Tibial nerve (tissue), 4 donors: Measurements from ENCODE around the gene TBRG1. TPM values are rescaled to one million over a fixed set of nuclear protein-coding genes. Genes with fewer than 3 reads are reported as not detected.

Experiments used
- DNase-seq, 2 donors: peaks; one replicate each; pipeline ENCODE4 v3.0.0-alpha.2; 2019; ENCODE audit warnings: low spot score in 2 of 2
- H3K27ac ChIP-seq, 4 donors: fragments of 200-600 bp; sonication (generic) in 3 of 4; one replicate each; pipeline ENCODE4 v1.5.1; 2017 to 2019; ENCODE audit warnings: mild to moderate bottlenecking in 1 of 4
- H3K27me3 ChIP-seq, 2 donors: fragments of 200-600 bp; sonication (generic) in 1 of 2; one replicate each; pipeline versions ENCODE4 v1.5.1 to v1.6.0; 2017 to 2019
- H3K36me3 ChIP-seq, 3 donors: fragments of 200-600 bp; sonication (generic); one replicate each; pipeline ENCODE4 v1.5.1; 2018 to 2019
- H3K4me1 ChIP-seq, 4 donors: fragments of 200-600 bp; sonication (generic) in 3 of 4; one replicate each; pipeline ENCODE4 v1.5.1; 2017 to 2019
- H3K4me3 ChIP-seq, 4 donors: fragments of 200-600 bp; sonication (generic) in 3 of 4; one replicate each; pipeline ENCODE4 v1.5.1; 2017 to 2019; ENCODE audit warnings: mild to moderate bottlenecking in 1 of 4, moderate library complexity in 1 of 4
- H3K9me3 ChIP-seq, 4 donors: fragments of 200-600 bp; sonication (generic) in 3 of 4; one replicate each; pipeline ENCODE4 v1.5.1; 2017 to 2019
- EP300 ChIP-seq, 2 donors: sonication (generic); formaldehyde crosslinking; IDR thresholded peaks; one replicate each; pipeline ENCODE4 v1.6.1; 2017; ENCODE audit warnings: antibody characterized with exemption in 2 of 2, mild to moderate bottlenecking in 1 of 2
- POLR2A ChIP-seq, 2 donors: fragments of 450-650 bp; IDR thresholded peaks; one replicate each; pipeline ENCODE4 v1.6.1; 2017; ENCODE audit warnings: antibody characterized with exemption in 2 of 2, mild to moderate bottlenecking in 2 of 2, moderate library complexity in 2 of 2
- WGBS, 2 donors: methylation state at CpG; one replicate each; pipeline ENCODE4 v1.1.5; 2018; 5-methylcytosine and 5-hydroxymethylcytosine counted together
- total RNA-seq, 4 donors: library from RNA; depleted of rRNA; stranded (reverse); fragments of >200 nt; gene quantifications; one replicate each; pipeline ENCODE4 v1.1.0, GENCODE V29; 2016
- TF ChIP-seq, protein P1 (sequence below), 5 experiments: fragments of 200-600 bp in 3 of 5; fragments of 450-650 bp in 2 of 5; sonication (generic) in 3 of 5; IDR thresholded peaks; one replicate each; pipeline ENCODE4 v1.5.1; 2016 to 2019; ENCODE audit warnings: antibody characterized with exemption in 5 of 5, mild to moderate bottlenecking in 3 of 5, moderate library complexity in 2 of 5

Gene TBRG1
- total RNA-seq, 4 donors from 2014 or later, result 32.7 to 45.4 (median 36.4) TPM

- WGBS, 2 donors, result 82 to 89% methylated on average over 3 of the region's 3 CpGs
- no peak for DNase-seq
- no peak for TF ChIP-seq EP300 (IDR thresholded peaks at IDR 0.05)
- TF ChIP-seq POLR2A (IDR thresholded peaks at IDR 0.05), result no peak
- TF ChIP-seq, protein P1, sequence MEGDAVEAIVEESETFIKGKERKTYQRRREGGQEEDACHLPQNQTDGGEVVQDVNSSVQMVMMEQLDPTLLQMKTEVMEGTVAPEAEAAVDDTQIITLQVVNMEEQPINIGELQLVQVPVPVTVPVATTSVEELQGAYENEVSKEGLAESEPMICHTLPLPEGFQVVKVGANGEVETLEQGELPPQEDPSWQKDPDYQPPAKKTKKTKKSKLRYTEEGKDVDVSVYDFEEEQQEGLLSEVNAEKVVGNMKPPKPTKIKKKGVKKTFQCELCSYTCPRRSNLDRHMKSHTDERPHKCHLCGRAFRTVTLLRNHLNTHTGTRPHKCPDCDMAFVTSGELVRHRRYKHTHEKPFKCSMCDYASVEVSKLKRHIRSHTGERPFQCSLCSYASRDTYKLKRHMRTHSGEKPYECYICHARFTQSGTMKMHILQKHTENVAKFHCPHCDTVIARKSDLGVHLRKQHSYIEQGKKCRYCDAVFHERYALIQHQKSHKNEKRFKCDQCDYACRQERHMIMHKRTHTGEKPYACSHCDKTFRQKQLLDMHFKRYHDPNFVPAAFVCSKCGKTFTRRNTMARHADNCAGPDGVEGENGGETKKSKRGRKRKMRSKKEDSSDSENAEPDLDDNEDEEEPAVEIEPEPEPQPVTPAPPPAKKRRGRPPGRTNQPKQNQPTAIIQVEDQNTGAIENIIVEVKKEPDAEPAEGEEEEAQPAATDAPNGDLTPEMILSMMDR (IDR thresholded peaks at IDR 0.05), result no peak
- Histone ChIP-seq H3K36me3 (no peaks in the 10 kb centered on the region), H3K27me3 (no peaks in the 10 kb centered on the region), H3K4me3 (no peak overlapping the region), H3K9me3 (no peaks in the 10 kb centered on the region), H3K4me1 (no peaks in the 10 kb centered on the region), H3K27ac (no peak overlapping the region)
Measured at GRCh38 chr11:124605719-124606118, 16.9 kb upstream of the TBRG1 start.

GRCh38 chr11:124608147-124608546 is 14.5 kb upstream of the TBRG1 start:
- no peaks in the 10 kb centered on the region for H3K27me3 ChIP-seq
- no peak overlapping the region for H3K27ac ChIP-seq
- no peak for DNase-seq
- TF ChIP-seq, protein P1 (IDR thresholded peaks at IDR 0.05), result no peak
- TF ChIP-seq EP300 (IDR thresholded peaks at IDR 0.05), result no peak
- TF ChIP-seq POLR2A (IDR thresholded peaks at IDR 0.05), result no peak
- no peaks in the 10 kb centered on the region for H3K36me3 ChIP-seq
- H3K4me3 ChIP-seq, result no peak overlapping the region
- H3K4me1 ChIP-seq, result no peaks in the 10 kb centered on the region
- no peaks in the 10 kb centered on the region for H3K9me3 ChIP-seq

- H3K4me3 ChIP-seq, result no peak overlapping the region
- H3K27ac ChIP-seq, result no peak overlapping the region
- H3K9me3 ChIP-seq, result no peaks in the 10 kb centered on the region
- no peaks in the 10 kb centered on the region for H3K36me3 ChIP-seq
- H3K27me3 ChIP-seq, result peaks cover 0 to 7% of the 10 kb centered on the region in 2 donors
- no peak for TF ChIP-seq EP300 (IDR thresholded peaks at IDR 0.05)
- TF ChIP-seq, protein P1 (IDR thresholded peaks at IDR 0.05), result no peak
- TF ChIP-seq POLR2A (IDR thresholded peaks at IDR 0.05), result no peak
- 81 to 82% methylated on average over 2 of the region's 2 CpGs for WGBS, 2 donors
- DNase-seq, result no peak
- H3K4me1 ChIP-seq, result no peaks in the 10 kb centered on the region
Measured at GRCh38 chr11:124610295-124610694, 12.4 kb upstream of the TBRG1 start.

DNA sequence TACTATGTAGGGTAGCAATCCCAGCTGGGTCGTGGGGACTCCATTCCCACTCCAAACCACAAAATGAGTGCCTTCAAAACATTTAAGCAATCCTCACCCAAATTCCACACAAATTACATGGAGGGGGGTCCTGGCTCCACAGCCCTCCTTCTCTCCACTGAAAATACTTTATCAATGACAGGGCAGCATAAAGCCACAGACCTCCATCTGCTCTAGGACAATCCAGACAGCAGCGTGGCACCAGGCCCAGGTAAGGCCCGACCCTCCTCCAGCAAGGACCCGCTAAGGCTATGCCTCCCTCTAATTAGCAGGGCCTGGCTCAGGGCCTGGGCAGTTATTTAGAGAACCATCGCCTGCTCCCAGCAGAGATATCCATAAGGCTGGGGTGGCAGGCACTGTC is 11.6 kb upstream of the TBRG1 start, which contains the start of gene PANX3:
PANX3 (plus strand) TSS at position 365 of the 400 bp plus-strand sequence. CDS start 129 bp downstream, outside the sequence.
- TF ChIP-seq, protein P1 (IDR thresholded peaks at IDR 0.05), result no peak
- no peak for TF ChIP-seq POLR2A (IDR thresholded peaks at IDR 0.05)
- no peak for TF ChIP-seq EP300 (IDR thresholded peaks at IDR 0.05)
- no peaks in the 10 kb centered on the region for H3K4me1 ChIP-seq
- peaks cover 0 to 9% of the 10 kb centered on the region in 2 donors for H3K27me3 ChIP-seq
- H3K27ac ChIP-seq, result no peak within 1 kb of the TSS
- no peaks in the 10 kb centered on the region for H3K9me3 ChIP-seq
- H3K4me3 ChIP-seq, result no peak within 1 kb of the TSS
- WGBS, 2 donors, result 74 to 79% methylated on average over 2 to 5 of the region's 5 CpGs
- no peaks in the 10 kb centered on the region for H3K36me3 ChIP-seq
- DNase-seq, result no peak

DNA sequence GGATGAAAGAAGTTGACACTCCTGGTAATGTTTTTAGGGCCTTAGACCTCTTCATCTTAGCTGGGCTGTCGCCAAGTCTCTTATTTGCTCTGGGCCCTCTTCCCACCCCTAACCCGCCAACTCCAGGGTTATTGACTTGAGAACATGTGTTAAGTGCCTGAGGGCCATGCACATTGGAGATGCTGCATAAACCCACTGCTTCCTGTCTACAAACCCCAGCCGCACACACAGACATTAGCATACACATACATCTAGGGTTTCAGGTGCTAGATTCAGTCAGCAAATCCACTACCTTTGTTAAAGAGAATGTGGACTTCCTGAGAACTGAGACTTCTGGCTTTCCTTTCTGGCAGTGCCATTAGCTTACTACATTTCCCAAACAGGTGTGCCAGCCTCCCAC is 10.6 kb upstream of the TBRG1 start:
- TF ChIP-seq POLR2A (IDR thresholded peaks at IDR 0.05) (no peak), EP300 (IDR thresholded peaks at IDR 0.05) (no peak)
- Histone ChIP-seq H3K9me3 (no peaks in the 10 kb centered on the region), H3K27me3 (peaks cover 0 to 9% of the 10 kb centered on the region in 2 donors), H3K27ac (no peak overlapping the region), H3K36me3 (no peaks in the 10 kb centered on the region), H3K4me3 (no peak overlapping the region), H3K4me1 (no peaks in the 10 kb centered on the region)
- DNase-seq, result no peak
- WGBS, 2 donors, result 59 to 63% methylated on average over 3 of the region's 3 CpGs
